Cardiac fibroblast (primary cell): ENCODE results near the gene STK16.
"Not testable (repeated sequence)": the region's sequence is repeated elsewhere in the genome, so short reads cannot be mapped to it uniquely, and the experiment has no call there.

Source experiments
- DNase-seq, 2 donors: peaks; one replicate each; pipeline versions ENCODE4 v3.0.0 to v3.0.0-alpha.2; 2010; ENCODE audit warnings: low read depth in 2 of 2
- H3K4me3 ChIP-seq, 2 donors: replicated peaks in 1 of 2; 1 replicate in 1 of 2; 2 replicates in 1 of 2; pipeline ENCODE4 v1.5.1; 2011; ENCODE audit warnings: low read depth in 2 of 2, low read length in 2 of 2, mild to moderate bottlenecking in 2 of 2, moderate library complexity in 1 of 2
- TF ChIP-seq, protein P1 (sequence below): IDR thresholded peaks from one replicate; pipeline ENCODE4 v1.5.1; 2011; ENCODE audit warnings: low read depth, mild to moderate bottlenecking, low read length, inconsistent platforms

STK16 gene

DNA sequence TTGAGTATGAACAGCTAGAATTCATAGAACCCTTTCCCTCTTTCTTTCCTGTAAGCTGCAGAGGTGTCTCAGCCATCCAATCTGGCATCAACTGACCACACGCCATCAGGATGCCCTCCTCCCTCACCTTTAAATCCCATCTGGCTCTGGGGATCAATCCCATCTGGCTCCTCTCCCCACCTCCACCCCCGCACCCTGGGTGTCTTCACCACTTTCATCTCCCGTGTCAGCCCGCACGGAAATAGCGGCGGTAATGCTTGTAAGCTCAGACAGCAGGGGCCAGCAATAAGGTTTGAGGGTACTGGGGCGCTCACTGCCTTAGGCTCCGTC lies 7.3 kb downstream of the STK16 start:
- no peak for DNase-seq
- peak overlapping the region; percentile 62 to 76 for H3K4me3 ChIP-seq
- TF ChIP-seq, protein P1, sequence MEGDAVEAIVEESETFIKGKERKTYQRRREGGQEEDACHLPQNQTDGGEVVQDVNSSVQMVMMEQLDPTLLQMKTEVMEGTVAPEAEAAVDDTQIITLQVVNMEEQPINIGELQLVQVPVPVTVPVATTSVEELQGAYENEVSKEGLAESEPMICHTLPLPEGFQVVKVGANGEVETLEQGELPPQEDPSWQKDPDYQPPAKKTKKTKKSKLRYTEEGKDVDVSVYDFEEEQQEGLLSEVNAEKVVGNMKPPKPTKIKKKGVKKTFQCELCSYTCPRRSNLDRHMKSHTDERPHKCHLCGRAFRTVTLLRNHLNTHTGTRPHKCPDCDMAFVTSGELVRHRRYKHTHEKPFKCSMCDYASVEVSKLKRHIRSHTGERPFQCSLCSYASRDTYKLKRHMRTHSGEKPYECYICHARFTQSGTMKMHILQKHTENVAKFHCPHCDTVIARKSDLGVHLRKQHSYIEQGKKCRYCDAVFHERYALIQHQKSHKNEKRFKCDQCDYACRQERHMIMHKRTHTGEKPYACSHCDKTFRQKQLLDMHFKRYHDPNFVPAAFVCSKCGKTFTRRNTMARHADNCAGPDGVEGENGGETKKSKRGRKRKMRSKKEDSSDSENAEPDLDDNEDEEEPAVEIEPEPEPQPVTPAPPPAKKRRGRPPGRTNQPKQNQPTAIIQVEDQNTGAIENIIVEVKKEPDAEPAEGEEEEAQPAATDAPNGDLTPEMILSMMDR: no peak

DNA sequence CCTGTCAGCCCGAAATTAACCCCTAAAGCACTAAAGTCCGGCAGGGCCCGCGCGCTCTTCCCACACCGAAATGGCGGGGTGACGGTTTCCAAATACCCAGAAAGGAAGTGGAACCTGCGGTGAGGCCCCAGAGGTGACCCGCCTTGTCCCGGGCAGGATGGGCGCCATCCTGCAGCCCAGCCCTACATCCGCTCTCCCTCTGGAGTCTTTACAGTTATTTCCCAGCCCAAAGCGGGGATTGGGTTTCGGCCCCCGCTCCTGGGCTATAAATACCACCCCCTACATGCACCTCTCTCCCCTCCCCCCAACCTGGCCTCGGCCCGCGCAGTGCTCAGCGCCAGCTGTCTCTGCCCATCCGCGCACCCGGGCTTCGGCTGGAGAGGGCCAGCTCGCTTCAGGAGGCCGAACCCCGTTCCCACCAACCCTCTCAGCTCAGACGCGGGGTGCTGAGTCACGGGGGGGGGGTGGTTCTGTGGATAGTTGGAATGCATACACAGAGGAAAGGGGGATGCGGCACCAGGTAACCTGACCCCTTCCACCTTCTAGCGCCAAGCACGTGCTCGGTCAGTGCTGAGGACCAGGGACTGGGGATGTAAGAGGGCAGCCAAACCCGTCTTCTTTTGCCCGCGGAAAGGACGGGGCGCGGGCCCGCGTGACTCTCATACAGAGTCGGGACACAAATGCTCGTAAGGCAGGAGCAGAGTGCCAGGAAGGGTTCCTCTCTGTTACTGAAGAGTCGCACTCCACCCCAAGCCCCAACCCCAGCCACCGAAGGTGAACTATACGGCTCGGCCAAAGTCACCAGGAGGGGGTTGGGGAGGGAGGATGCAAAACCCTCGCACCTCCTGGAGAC lies 7.8 kb downstream of the STK16 start, which contains the start of gene TUBA4B:
TSS of gene TUBA4B (plus strand) at position 344 of the 853 bp plus-strand sequence. CDS start at position 509, 165 bp downstream.
- peak within 1 kb of the TSS; percentile 62 to 76 for H3K4me3 ChIP-seq
- TF ChIP-seq, protein P1: no peak
- peak; percentile 26 to 41 for DNase-seq

DNA sequence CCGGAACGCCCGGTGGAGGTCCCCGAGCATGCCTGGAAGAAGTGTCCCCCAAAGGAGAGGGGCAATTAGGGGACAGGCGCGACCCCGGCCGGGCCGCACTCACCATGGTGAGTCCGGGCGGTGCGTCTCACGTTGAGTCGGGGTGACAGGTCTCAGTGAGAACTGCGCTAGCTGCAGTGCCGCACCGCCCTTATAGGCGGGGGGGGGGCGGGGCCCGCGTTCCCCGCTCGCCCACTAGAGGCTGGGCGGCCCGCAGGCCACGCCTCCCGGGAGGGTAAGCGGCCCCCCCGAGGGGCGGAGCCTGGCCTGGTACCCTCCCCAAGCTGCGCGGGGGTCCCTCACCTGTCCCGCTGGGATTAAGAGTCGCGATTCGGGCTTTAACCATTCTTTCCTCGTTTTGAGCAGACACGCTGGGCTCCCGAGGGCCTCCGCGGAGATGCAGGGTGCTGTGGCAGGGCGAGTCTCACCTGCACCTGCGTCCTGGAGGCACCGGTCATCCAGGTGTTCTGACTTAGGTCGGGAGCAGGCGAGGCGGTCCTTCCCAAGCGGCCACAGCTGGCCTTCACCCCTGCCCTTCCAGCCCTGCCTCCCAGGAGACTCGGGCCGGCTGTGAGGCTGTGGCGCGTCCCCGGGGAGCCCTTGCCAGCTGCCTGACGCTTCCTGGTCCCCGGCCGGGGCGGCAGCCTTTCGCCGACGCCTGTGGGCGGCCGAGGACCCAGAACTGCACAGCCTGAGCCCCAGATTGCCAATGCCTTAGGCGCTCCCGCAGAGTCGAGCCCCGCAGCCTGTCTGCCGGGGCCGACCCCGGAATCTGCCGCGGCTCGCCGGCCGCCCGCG lies 8.7 kb downstream of the STK16 start, which contains the start of gene TUBA4A:
TSS of gene TUBA4A (minus strand) at position 166 of the 837 bp plus-strand sequence. CDS start at position 106, 60 bp downstream.
- TF ChIP-seq, protein P1: no peak
- peak; percentile 46 to 70 for DNase-seq
- H3K4me3 ChIP-seq: peak within 1 kb of the TSS; percentile 62 to 76

DNA sequence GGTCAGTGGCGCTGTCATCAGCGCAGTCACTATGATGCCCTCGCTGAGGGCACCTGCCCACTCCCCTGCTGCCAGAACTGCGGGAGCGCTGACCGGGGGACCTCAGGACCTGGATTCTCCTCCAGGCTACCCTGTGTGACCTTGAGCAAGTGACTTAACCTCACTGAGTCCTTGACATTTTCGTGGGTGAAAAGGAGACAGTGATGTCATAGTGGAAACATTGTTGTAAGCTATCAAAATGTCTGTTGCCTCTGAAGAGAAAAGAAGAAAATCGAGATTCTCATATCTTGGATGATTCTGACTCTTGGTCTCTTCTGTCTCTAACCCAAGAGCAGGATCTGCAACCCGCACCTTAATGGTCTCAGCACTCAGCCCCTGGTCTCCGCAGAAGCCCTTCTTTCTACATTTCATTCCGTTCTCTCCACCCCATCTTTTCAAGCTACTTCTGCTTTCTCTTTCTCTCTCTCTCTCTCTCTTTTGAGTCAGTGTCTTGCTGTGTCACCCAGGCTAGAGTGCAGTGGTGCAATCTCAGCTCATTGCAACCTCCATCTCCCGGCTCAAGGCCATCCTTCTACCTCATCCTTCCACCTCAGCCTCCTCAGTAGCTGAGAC lies 9.4 kb downstream of the STK16 start:
- TF ChIP-seq, protein P1: no peak
- peak in 1 of 2 donors; percentile 58 for DNase-seq
- peak overlapping the region in 1 of 2 donors; percentile 62 for H3K4me3 ChIP-seq

DNA sequence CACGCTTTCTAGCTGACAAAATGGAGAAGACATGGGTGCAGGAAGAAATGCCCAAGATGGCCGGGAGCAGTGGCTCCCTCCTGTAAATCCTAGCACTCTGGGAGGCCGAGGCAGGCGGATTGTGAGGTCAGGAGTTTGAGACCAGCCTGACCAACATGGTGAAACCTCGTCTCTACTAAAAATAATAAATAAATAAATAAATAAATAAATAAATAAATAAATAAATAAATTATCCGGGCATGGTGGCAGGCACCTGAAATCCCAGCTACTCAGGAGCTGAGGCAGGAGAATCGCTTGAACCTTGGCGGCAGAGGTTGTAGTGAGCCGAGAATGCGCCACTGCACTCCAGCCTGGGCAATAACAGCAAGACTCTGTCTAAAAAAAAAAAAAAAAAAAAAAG lies 13.7 kb downstream of the STK16 start:
- not testable (repeated sequence) for H3K4me3 ChIP-seq, DNase-seq

DNA sequence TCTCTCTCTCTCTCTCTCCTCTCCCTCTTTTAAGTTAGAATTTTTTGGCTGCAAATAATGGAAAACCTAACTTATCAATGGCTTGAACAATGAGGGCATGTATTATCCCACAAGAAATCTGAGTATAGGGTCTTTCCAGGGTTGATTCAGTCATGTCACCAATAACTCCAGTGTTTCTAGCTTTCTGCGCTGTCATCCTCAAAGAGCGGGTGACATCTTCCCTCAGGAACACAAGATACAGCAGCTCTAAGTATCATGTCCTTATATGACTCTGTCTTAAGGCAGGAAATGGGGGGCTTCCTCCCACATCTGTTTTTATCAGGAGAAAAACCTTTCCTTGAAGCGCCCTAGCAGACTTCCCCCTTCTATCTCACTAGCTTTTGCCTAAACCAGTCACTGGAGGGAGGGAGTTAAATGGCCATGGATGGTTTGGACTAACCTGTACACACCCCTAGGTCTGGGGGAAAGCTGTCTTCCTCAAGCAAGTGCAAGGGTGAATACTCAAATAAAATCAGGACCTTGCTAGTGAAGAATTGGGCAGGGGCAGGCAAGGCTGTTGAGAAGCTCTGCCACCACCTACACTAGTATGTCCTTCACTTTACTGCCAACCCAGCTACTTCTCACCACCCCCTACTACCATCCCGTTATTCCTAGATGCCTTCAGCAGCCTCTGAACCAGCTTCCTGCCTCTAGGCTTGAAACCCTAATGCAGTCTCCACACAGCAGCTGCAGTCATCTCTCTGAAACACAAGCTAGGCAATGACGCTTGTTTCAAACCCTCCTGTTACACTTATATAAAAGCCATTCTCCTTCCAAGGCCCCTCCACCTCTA lies 16.0 kb downstream of the STK16 start:
- TF ChIP-seq, protein P1: no peak
- no peak overlapping the region for H3K4me3 ChIP-seq
- no peak for DNase-seq
